WTC11 (cell line): ENCODE measurements around the gene CATSPERE.

Experiments
- FOXJ3 ChIP-seq: sonication (generic); formaldehyde crosslinking; IDR thresholded peaks from 2 replicates; pipeline ENCODE4 v1.9.0; 2021; ENCODE audit warnings: missing genetic modification reagents, mild to moderate bottlenecking, borderline replicate concordance
- JUN ChIP-seq: sonication (generic); formaldehyde crosslinking; IDR thresholded peaks from 2 replicates; pipeline ENCODE4 v1.8.0; 2023; ENCODE audit warnings: mild to moderate bottlenecking, missing genetic modification reagents
- TF ChIP-seq, protein P1 (sequence below): sonication (generic); formaldehyde crosslinking; IDR thresholded peaks from 2 replicates; pipeline ENCODE4 v1.8.0; 2023; ENCODE audit warnings: mild to moderate bottlenecking, missing genetic modification reagents
- TF ChIP-seq, protein P2 (sequence below): sonication (generic); formaldehyde crosslinking; IDR thresholded peaks from 2 replicates; pipeline ENCODE4 v1.8.0; 2022; ENCODE audit warnings: mild to moderate bottlenecking, missing genetic modification reagents
- TF ChIP-seq, protein P3 (sequence below): fragments of 200-600 bp; IDR thresholded peaks from 2 replicates; pipeline ENCODE4 v1.8.0; 2022; ENCODE audit warnings: antibody characterized with exemption
- TF ChIP-seq, protein P4 (sequence below): sonication (generic); formaldehyde crosslinking; IDR thresholded peaks from 2 replicates; pipeline ENCODE4 v1.8.1; 2022; ENCODE audit warnings: low read depth, missing genetic modification reagents, borderline replicate concordance
- TF ChIP-seq, protein P5 (sequence below): sonication (generic); formaldehyde crosslinking; IDR thresholded peaks from 2 replicates; pipeline ENCODE4 v1.8.1; 2022; ENCODE audit warnings: mild to moderate bottlenecking, moderate library complexity, missing genetic modification reagents

DNA sequence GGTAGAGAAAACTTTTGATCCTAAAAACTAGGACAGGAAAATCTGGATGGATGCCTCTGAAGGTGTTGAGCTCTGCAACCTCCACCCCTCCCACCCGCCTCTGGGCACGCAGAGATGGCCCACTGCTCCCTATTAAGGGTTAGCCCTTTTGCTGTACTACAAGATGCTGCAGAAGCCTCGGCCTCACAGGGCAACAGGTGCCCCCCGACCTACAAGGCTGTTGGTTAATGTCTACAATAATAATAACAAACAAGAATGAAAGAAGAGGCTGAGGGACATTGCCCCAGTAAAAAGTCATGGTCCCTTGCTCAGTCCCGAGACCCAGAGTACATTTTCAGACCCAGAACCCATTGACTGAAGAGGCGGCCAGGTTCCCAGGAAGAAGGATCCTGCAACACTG is 184.3 kb downstream of the CATSPERE start:
- TF ChIP-seq, protein P1, sequence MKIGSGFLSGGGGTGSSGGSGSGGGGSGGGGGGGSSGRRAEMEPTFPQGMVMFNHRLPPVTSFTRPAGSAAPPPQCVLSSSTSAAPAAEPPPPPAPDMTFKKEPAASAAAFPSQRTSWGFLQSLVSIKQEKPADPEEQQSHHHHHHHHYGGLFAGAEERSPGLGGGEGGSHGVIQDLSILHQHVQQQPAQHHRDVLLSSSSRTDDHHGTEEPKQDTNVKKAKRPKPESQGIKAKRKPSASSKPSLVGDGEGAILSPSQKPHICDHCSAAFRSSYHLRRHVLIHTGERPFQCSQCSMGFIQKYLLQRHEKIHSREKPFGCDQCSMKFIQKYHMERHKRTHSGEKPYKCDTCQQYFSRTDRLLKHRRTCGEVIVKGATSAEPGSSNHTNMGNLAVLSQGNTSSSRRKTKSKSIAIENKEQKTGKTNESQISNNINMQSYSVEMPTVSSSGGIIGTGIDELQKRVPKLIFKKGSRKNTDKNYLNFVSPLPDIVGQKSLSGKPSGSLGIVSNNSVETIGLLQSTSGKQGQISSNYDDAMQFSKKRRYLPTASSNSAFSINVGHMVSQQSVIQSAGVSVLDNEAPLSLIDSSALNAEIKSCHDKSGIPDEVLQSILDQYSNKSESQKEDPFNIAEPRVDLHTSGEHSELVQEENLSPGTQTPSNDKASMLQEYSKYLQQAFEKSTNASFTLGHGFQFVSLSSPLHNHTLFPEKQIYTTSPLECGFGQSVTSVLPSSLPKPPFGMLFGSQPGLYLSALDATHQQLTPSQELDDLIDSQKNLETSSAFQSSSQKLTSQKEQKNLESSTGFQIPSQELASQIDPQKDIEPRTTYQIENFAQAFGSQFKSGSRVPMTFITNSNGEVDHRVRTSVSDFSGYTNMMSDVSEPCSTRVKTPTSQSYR = no peak
- no peak for TF ChIP-seq JUN (CRISPR knock-in tag)
- TF ChIP-seq, protein P2, sequence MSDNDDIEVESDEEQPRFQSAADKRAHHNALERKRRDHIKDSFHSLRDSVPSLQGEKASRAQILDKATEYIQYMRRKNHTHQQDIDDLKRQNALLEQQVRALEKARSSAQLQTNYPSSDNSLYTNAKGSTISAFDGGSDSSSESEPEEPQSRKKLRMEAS (CRISPR knock-in tag) = no peak
- TF ChIP-seq, protein P3, sequence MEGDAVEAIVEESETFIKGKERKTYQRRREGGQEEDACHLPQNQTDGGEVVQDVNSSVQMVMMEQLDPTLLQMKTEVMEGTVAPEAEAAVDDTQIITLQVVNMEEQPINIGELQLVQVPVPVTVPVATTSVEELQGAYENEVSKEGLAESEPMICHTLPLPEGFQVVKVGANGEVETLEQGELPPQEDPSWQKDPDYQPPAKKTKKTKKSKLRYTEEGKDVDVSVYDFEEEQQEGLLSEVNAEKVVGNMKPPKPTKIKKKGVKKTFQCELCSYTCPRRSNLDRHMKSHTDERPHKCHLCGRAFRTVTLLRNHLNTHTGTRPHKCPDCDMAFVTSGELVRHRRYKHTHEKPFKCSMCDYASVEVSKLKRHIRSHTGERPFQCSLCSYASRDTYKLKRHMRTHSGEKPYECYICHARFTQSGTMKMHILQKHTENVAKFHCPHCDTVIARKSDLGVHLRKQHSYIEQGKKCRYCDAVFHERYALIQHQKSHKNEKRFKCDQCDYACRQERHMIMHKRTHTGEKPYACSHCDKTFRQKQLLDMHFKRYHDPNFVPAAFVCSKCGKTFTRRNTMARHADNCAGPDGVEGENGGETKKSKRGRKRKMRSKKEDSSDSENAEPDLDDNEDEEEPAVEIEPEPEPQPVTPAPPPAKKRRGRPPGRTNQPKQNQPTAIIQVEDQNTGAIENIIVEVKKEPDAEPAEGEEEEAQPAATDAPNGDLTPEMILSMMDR = no peak
- TF ChIP-seq FOXJ3 (CRISPR knock-in tag) = no peak
- TF ChIP-seq, protein P4, sequence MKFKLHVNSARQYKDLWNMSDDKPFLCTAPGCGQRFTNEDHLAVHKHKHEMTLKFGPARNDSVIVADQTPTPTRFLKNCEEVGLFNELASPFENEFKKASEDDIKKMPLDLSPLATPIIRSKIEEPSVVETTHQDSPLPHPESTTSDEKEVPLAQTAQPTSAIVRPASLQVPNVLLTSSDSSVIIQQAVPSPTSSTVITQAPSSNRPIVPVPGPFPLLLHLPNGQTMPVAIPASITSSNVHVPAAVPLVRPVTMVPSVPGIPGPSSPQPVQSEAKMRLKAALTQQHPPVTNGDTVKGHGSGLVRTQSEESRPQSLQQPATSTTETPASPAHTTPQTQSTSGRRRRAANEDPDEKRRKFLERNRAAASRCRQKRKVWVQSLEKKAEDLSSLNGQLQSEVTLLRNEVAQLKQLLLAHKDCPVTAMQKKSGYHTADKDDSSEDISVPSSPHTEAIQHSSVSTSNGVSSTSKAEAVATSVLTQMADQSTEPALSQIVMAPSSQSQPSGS (CRISPR knock-in tag) = no peak
- TF ChIP-seq, protein P5, sequence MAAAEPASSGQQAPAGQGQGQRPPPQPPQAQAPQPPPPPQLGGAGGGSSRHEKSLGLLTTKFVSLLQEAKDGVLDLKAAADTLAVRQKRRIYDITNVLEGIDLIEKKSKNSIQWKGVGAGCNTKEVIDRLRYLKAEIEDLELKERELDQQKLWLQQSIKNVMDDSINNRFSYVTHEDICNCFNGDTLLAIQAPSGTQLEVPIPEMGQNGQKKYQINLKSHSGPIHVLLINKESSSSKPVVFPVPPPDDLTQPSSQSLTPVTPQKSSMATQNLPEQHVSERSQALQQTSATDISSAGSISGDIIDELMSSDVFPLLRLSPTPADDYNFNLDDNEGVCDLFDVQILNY (CRISPR knock-in tag) = no peak
